NCI-H2171 treated with DMSO at 0.1 percent for 48 hours (cell line): ENCODE measurements around the gene TOB2.

Source experiments
- DNase-seq: peaks from one replicate; lab custom pipeline; 2025; lab: John Stamatoyannopoulos, UW

The TOB2 gene

GRCh38 chr22:41384128-41384527 lies 62.5 kb downstream of the TOB2 start:
- no peak for DNase-seq
